Subcutaneous adipose tissue (tissue), 4 donors: ENCODE results near the gene IFITM2. TPM values are rescaled to one million over a fixed set of nuclear protein-coding genes. Genes with fewer than 3 reads are reported as not detected.

ENCODE experiments used
- CTCF ChIP-seq: fragments of 450-650 bp; IDR thresholded peaks from one replicate; pipeline ENCODE4 v1.5.1; 2016; ENCODE audit warnings: low read depth, mild to moderate bottlenecking, control low read depth, antibody characterized with exemption, moderate library complexity
- total RNA-seq, 4 donors: library from RNA; depleted of rRNA; stranded (reverse); fragments of >200 nt; gene quantifications; one replicate each; pipeline ENCODE4 v1.1.0, GENCODE V29; 2016

The IFITM2 gene
- total RNA-seq, 4 donors from 2014 or later = 116 to 171 (median 144) TPM

DNA sequence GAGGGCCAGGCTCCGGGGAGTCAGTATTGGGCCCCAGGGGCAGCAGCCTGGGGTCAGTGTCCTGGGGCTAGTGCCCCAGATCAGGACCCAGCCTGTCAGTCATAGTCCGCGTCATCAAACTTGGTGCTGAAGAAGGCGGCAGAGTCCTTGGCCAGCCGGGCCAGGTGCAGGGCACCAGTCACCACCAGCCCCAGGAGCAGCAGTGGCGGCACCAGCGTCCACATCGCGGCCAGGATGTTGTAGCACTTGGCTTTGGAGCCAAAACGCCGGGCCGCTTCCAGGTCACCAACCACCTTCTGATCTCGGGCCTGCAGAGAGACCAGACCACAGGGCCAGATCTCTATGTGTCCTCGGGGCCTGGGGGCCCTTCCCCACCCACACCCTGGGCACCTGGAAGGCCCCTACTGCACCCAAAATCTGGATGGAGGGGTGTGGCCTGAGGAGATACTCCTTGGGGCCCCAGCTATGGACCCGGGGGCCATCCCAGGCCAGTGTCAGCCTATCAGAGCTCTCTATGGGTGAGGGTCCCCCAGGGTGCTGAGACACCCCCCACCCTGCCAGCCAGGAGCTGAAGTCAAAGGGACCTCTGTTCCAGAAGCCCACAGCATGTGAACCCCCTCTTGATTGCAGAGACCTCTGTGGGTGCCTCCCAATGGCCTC lies 9.1 kb upstream of the IFITM2 start:
- TF ChIP-seq CTCF = no peak

- no peak for TF ChIP-seq CTCF
Measured at GRCh38 chr11:299081-299891, 8.3 kb upstream of the IFITM2 start, which contains the start of gene IFITM5. Gene IFITM5 (minus strand): TSS chr11:299526. CDS start chr11:299490, 36 bp downstream.

DNA sequence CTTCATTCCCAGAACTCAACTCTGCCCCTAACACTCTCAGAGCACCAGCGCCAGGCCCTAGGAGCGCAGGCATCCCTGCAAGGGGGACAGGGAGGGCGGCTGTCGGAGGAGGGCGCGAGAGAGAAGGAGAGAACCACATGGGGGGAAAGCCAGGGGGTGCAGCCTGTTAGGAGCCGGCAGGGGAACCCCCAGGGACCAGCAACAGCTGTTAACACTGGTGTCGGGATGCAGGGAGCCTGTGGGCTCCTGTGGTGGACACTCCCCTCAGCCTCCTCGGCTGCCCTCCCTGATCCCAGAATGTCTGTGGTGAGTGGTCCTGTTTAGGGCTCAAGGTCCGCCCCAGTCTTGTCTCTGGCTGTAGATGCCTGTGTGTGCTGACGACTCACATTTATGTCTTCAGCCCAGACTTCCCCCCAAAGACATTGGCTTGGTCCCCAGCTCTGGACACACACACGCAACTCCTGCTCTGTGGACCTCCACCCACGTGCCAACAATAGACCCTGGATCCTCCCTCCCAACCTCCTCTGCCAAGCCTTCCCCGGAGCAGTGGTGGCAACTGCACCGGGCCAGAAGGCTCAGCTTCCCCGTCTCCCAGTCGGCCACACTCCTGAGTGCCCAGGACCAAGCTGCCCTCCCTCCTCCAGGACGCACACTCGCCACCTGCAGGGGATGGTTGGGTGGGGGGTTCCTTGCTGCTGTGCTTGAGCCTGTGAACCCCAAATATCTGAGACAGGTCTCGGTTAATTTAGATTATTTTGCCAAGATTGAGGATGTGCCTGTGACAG lies 7.5 kb upstream of the IFITM2 start:
- TF ChIP-seq CTCF = no peak

DNA sequence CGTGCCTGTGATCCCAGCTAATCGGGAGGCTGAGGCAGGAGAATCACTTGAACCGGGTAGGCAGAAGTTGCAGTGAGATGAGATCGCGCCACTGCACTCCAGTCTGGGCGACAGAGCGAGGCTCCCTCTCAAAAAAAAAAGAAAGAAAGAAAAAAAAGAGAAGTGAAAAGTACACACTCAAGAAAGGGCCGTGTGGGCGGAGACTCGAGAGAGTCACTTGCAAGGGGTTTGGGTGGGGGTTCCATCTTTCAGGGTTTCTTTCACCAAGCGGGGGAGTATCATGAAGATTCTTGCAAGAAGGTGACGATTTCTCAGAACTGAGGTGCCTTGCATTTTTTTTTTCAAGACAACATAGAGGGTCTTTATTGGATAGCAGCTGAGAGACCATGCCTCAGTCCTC lies 4.3 kb upstream of the IFITM2 start:
- TF ChIP-seq CTCF = no peak

DNA sequence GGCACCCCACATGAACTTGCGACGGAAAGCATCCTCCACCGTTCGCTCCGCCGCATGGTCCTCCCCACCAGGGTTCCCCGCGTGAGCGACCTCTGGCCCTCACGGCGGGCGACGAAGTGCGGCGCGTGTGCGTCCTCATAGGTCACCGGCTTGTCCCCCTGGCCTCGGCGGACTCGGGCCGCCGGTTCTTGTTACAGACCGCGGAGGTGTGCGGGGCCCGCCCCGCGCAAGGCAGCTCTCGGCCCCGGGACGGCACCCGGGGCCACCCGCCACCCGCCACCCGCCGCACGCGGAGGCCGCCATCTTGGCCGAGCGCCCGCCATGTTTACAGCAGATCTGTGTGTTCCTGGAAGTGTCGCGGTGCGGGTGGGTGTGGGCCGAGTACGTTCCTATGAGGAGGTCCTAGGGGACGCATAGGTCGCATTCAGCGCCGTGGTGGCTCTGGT lies 3.5 kb upstream of the IFITM2 start:
- TF ChIP-seq CTCF = no peak

DNA sequence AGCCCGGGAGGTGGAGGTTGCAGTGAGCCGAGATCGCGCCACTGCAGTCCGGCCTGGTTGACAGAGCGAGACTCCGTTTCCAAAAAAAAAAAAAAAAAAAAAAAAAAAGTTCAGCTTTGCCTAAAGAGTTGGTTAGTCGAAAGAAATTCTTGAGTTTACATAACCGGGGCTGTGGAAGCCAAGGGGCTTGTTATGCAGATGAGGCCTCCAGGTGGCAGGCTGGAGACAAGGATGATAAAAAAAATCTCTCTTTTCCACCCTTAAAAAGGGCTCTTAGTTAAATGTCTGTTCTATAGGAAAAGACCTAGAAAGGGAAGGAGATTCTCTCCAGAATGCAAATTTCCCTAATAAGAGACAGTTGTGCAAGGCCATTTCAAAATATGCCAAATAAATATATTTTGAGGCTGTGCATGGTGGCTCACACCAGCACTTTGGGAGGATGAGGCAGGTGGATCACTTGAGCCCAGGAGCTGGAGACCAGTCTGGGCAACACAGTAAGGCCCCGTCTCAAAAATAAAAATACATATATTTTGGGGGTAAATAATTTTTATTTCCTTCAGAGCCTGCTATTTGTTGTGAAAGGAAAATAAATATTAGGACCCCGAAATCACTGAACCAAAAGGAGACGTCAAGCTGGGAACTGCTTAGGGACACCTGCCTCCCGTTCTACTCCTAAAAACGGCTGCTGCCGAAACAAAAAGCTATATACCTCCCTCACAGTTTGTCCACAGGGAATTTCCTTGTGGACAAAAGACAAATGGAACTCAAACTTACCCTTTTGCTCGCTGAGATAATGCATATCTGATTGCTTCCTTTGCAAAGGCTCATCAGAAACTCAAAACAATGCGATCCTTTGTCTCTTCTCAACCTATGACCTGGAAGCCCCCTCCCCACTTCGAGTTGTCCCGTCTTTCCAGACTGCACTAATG lies 2.4 kb upstream of the IFITM2 start:
- no peak for TF ChIP-seq CTCF
